ENCODE results near the gene PTGES. TPM values are rescaled to one million over a fixed set of nuclear protein-coding genes. Genes with fewer than 3 reads are reported as not detected.
"Not testable (repeated sequence)": the region's sequence is repeated elsewhere in the genome, so short reads cannot be mapped to it uniquely, and the experiment has no call there.

The PTGES gene
- total RNA-seq, 1 donor from 2014 or later, result 1.9 TPM

DNA sequence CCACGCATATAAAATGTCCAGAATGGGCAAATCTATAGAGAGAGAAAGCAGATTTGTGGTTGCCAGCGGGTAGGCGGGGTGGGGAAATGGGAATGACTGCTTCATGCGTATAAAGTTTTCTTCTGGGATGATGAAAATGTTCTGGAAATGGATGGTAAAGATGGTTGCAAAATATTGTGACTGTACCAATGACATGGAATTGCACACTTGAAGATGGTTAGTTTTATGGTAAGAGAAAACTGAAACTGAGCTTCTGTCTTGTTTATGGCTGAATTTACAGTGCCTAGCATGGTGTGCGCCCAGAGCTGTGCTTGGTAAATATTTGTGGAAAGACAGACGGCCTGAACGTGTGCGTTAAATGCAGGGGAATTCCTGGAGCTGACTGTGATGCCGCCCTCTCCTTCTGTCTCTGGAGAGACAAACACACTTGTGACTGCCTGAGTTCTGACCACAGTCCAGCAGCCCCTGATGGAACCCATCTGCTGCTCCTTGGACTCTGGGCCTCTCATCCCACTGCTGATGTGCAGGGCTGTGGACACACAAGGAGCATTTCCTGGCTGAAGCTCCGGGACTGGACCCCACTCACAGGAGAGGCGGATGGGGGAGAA lies 8.6 kb upstream of the PTGES start:
- Histone ChIP-seq H3K4me3 (no peak overlapping the region), H3K27ac (replicated peaks) (peak overlapping the region; percentile 80), H3K36me3 (no peaks in the 10 kb centered on the region), H3K4me1 (peaks cover 18% of the 10 kb centered on the region), H3K9me3 (replicated peaks) (no peaks in the 10 kb centered on the region), H3K27me3 (ENCODE audit: low read depth) (no peaks in the 10 kb centered on the region)
- intact Hi-C loops (cut with micrococcal nuclease), result no loop called here
- TF ChIP-seq, protein P1, sequence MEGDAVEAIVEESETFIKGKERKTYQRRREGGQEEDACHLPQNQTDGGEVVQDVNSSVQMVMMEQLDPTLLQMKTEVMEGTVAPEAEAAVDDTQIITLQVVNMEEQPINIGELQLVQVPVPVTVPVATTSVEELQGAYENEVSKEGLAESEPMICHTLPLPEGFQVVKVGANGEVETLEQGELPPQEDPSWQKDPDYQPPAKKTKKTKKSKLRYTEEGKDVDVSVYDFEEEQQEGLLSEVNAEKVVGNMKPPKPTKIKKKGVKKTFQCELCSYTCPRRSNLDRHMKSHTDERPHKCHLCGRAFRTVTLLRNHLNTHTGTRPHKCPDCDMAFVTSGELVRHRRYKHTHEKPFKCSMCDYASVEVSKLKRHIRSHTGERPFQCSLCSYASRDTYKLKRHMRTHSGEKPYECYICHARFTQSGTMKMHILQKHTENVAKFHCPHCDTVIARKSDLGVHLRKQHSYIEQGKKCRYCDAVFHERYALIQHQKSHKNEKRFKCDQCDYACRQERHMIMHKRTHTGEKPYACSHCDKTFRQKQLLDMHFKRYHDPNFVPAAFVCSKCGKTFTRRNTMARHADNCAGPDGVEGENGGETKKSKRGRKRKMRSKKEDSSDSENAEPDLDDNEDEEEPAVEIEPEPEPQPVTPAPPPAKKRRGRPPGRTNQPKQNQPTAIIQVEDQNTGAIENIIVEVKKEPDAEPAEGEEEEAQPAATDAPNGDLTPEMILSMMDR (IDR thresholded peaks at IDR 0.05; ENCODE audit: borderline replicate concordance), result no peak
- peak; percentile 76 for DNase-seq

DNA sequence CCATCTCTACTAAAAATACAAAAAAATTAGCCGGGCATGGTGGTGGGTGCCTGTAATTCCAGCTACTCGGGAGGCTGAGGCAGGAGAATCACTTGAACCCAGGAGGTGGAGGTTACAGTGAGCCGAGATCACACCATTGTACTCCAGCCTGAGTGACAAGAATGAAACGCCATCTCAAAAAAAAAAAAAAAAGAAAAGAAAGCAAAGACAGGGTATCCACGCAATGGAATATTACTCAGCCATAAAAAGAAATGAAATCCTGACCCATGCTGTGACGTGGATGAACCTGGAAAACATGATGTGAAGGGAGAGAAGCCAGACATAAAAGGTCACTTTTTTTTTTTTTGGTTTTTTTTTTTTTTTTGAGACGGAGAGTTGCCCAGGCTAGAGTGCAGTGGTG lies 7.9 kb upstream of the PTGES start:
- H3K9me3 ChIP-seq (replicated peaks); H3K27me3 ChIP-seq (ENCODE audit: low read depth); H3K4me3 ChIP-seq; H3K36me3 ChIP-seq; DNase-seq; intact Hi-C loops (cut with micrococcal nuclease): not testable (repeated sequence)
- peaks cover 18% of the 10 kb centered on the region for H3K4me1 ChIP-seq
- H3K27ac ChIP-seq (replicated peaks), result peak overlapping the region; percentile 80

- TF ChIP-seq, protein P1 (IDR thresholded peaks at IDR 0.05; ENCODE audit: borderline replicate concordance), result no peak
- Histone ChIP-seq H3K36me3 (no peaks in the 10 kb centered on the region), H3K27ac (replicated peaks) (peak overlapping the region; percentile 46), H3K27me3 (ENCODE audit: low read depth) (no peaks in the 10 kb centered on the region), H3K9me3 (replicated peaks) (no peaks in the 10 kb centered on the region), H3K4me3 (no peak overlapping the region), H3K4me1 (peaks cover 18% of the 10 kb centered on the region)
- DNase-seq, result peak; percentile 19
- intact Hi-C loops (cut with micrococcal nuclease), result no loop called here
Observed at GRCh38 chr9:129759804-129760502, 7.1 kb upstream of the PTGES start.

- TF ChIP-seq, protein P1 (IDR thresholded peaks at IDR 0.05; ENCODE audit: borderline replicate concordance), result no peak
- Histone ChIP-seq H3K27ac (replicated peaks) (peak overlapping the region; percentile 46), H3K4me1 (peaks cover 18% of the 10 kb centered on the region), H3K4me3 (no peak overlapping the region), H3K9me3 (replicated peaks) (no peaks in the 10 kb centered on the region), H3K27me3 (ENCODE audit: low read depth) (no peaks in the 10 kb centered on the region), H3K36me3 (no peaks in the 10 kb centered on the region)
- peak; percentile 51 for DNase-seq
- intact Hi-C loops (cut with micrococcal nuclease), result no loop called here
Observed at GRCh38 chr9:129759319-129759718, 6.5 kb upstream of the PTGES start.

GRCh38 chr9:129757045-129757444 lies 4.2 kb upstream of the PTGES start:
- intact Hi-C loops (cut with micrococcal nuclease), result no loop called here
- peaks cover 28% of the 10 kb centered on the region for H3K4me1 ChIP-seq
- no peak for DNase-seq
- H3K4me3 ChIP-seq, result no peak overlapping the region
- no peaks in the 10 kb centered on the region for H3K36me3 ChIP-seq
- H3K27me3 ChIP-seq (ENCODE audit: low read depth), result no peaks in the 10 kb centered on the region
- TF ChIP-seq, protein P1 (IDR thresholded peaks at IDR 0.05; ENCODE audit: borderline replicate concordance), result no peak
- H3K9me3 ChIP-seq (replicated peaks), result no peaks in the 10 kb centered on the region
- peak overlapping the region; percentile 17 for H3K27ac ChIP-seq (replicated peaks)

DNA sequence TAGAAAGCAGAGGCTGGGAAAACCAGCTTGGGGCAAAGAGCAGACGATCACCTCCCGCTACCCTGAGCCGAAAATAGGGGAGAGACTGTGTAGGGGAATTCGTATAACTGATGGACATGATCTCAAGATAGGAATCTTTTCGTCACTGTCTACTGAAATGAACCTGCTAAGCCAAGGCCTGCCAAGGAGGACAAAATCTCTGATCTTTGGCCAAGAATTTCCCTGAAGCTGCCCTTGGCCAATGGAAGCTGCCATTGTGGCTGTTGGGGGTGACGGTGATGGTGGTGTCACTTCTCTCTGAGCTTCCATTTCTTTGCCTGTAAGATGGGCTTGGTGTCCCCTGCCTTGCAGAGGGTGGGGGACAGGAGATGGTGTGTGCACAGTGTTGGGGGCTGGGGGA lies 3.3 kb upstream of the PTGES start:
- peak overlapping the region; percentile 17 for H3K27ac ChIP-seq (replicated peaks)
- no peak for DNase-seq
- peaks cover 33% of the 10 kb centered on the region for H3K4me1 ChIP-seq
- H3K36me3 ChIP-seq, result no peaks in the 10 kb centered on the region
- H3K27me3 ChIP-seq (ENCODE audit: low read depth), result peaks cover 7% of the 10 kb centered on the region
- TF ChIP-seq, protein P1 (IDR thresholded peaks at IDR 0.05; ENCODE audit: borderline replicate concordance), result no peak
- intact Hi-C loops (cut with micrococcal nuclease), result no loop called here
- H3K9me3 ChIP-seq (replicated peaks), result no peaks in the 10 kb centered on the region
- H3K4me3 ChIP-seq, result no peak overlapping the region

All from left ventricle myocardium inferior (tissue), 1 donor.